IPS-18a (cell line): ENCODE data around the gene PRDM16.

ENCODE experiments used
- H3K27ac ChIP-seq: one replicate; pipeline ENCODE4 v1.5.1; 2013; ENCODE audit warnings: low read length
- H3K27me3 ChIP-seq: one replicate; pipeline ENCODE4 v1.6.1; 2013; ENCODE audit warnings: mild to moderate bottlenecking, low read length; ENCODE audit not compliant: control insufficient read depth, insufficient read depth
- H3K36me3 ChIP-seq: one replicate; pipeline ENCODE4 v1.6.1; 2013; ENCODE audit warnings: low read depth, low read length; ENCODE audit not compliant: control insufficient read depth
- H3K4me1 ChIP-seq: one replicate; pipeline ENCODE4 v1.6.1; 2013; ENCODE audit warnings: low read depth, low read length; ENCODE audit not compliant: control insufficient read depth
- H3K4me3 ChIP-seq: one replicate; pipeline ENCODE4 v1.5.1; 2013; ENCODE audit warnings: low read length
- H3K9ac ChIP-seq: one replicate; pipeline ENCODE4 v1.6.1; 2013; ENCODE audit warnings: mild to moderate bottlenecking, low read length, moderate library complexity
- H3K9me3 ChIP-seq: one replicate; pipeline ENCODE4 v1.6.1; 2013; ENCODE audit warnings: low read depth, low read length; ENCODE audit not compliant: control insufficient read depth

The PRDM16 gene

GRCh38 chr1:3463013-3463385 lies 394.0 kb downstream of the PRDM16 start:
- peaks cover 2% of the 10 kb centered on the region for H3K4me1 ChIP-seq
- no peak overlapping the region for H3K4me3 ChIP-seq
- H3K27ac ChIP-seq, result no peak overlapping the region
- no peaks in the 10 kb centered on the region for H3K9me3 ChIP-seq
- no peak overlapping the region for H3K9ac ChIP-seq
- H3K27me3 ChIP-seq, result no peaks in the 10 kb centered on the region
- H3K36me3 ChIP-seq, result peaks cover 5% of the 10 kb centered on the region

- Histone ChIP-seq H3K9me3 (no peaks in the 10 kb centered on the region), H3K36me3 (peaks cover 5% of the 10 kb centered on the region), H3K9ac (no peak overlapping the region), H3K27me3 (no peaks in the 10 kb centered on the region), H3K4me3 (no peak overlapping the region), H3K4me1 (no peaks in the 10 kb centered on the region), H3K27ac (no peak overlapping the region)
These were observed 394.4 kb downstream of the PRDM16 start for GRCh38 chr1:3463408-3463863.

- peaks cover 4% of the 10 kb centered on the region for H3K36me3 ChIP-seq
- no peak overlapping the region for H3K4me3 ChIP-seq
- H3K27ac ChIP-seq, result no peak overlapping the region
- no peaks in the 10 kb centered on the region for H3K27me3 ChIP-seq
- H3K9ac ChIP-seq, result no peak overlapping the region
- no peaks in the 10 kb centered on the region for H3K9me3 ChIP-seq
- no peaks in the 10 kb centered on the region for H3K4me1 ChIP-seq
These were observed 395.1 kb downstream of the PRDM16 start for GRCh38 chr1:3463891-3464648.

- Histone ChIP-seq H3K4me3 (no peak overlapping the region), H3K9ac (no peak overlapping the region), H3K9me3 (no peaks in the 10 kb centered on the region), H3K4me1 (no peaks in the 10 kb centered on the region), H3K27ac (no peak overlapping the region), H3K36me3 (no peaks in the 10 kb centered on the region), H3K27me3 (no peaks in the 10 kb centered on the region)
These were observed 395.6 kb downstream of the PRDM16 start for GRCh38 chr1:3464649-3465025.

- Histone ChIP-seq H3K9me3 (no peaks in the 10 kb centered on the region), H3K27ac (no peak overlapping the region), H3K9ac (no peak overlapping the region), H3K36me3 (no peaks in the 10 kb centered on the region), H3K27me3 (no peaks in the 10 kb centered on the region), H3K4me1 (no peaks in the 10 kb centered on the region), H3K4me3 (no peak overlapping the region)
These were observed 396.3 kb downstream of the PRDM16 start for GRCh38 chr1:3465091-3465934.

GRCh38 chr1:3465935-3466321 lies 396.9 kb downstream of the PRDM16 start:
- H3K27me3 ChIP-seq, result no peaks in the 10 kb centered on the region
- H3K9me3 ChIP-seq, result no peaks in the 10 kb centered on the region
- no peak overlapping the region for H3K27ac ChIP-seq
- no peak overlapping the region for H3K9ac ChIP-seq
- no peak overlapping the region for H3K4me3 ChIP-seq
- no peaks in the 10 kb centered on the region for H3K36me3 ChIP-seq
- peaks cover 3% of the 10 kb centered on the region for H3K4me1 ChIP-seq

- H3K9ac ChIP-seq, result no peak overlapping the region
- no peaks in the 10 kb centered on the region for H3K9me3 ChIP-seq
- H3K36me3 ChIP-seq, result no peaks in the 10 kb centered on the region
- peaks cover 8% of the 10 kb centered on the region for H3K4me1 ChIP-seq
- no peak overlapping the region for H3K4me3 ChIP-seq
- no peak overlapping the region for H3K27ac ChIP-seq
- H3K27me3 ChIP-seq, result no peaks in the 10 kb centered on the region
These were observed 397.5 kb downstream of the PRDM16 start for GRCh38 chr1:3466366-3467075.

GRCh38 chr1:3467096-3468036 lies 398.4 kb downstream of the PRDM16 start:
- Histone ChIP-seq H3K27ac (no peak overlapping the region), H3K9ac (no peak overlapping the region), H3K27me3 (no peaks in the 10 kb centered on the region), H3K4me3 (no peak overlapping the region), H3K9me3 (no peaks in the 10 kb centered on the region), H3K4me1 (peaks cover 15% of the 10 kb centered on the region), H3K36me3 (no peaks in the 10 kb centered on the region)

GRCh38 chr1:3468236-3469103 lies 399.5 kb downstream of the PRDM16 start:
- no peak overlapping the region for H3K4me3 ChIP-seq
- no peak overlapping the region for H3K9ac ChIP-seq
- H3K36me3 ChIP-seq, result no peaks in the 10 kb centered on the region
- no peaks in the 10 kb centered on the region for H3K27me3 ChIP-seq
- no peak overlapping the region for H3K27ac ChIP-seq
- H3K9me3 ChIP-seq, result no peaks in the 10 kb centered on the region
- H3K4me1 ChIP-seq, result peaks cover 15% of the 10 kb centered on the region

- Histone ChIP-seq H3K9me3 (no peaks in the 10 kb centered on the region), H3K27ac (no peak overlapping the region), H3K4me1 (peaks cover 15% of the 10 kb centered on the region), H3K9ac (no peak overlapping the region), H3K36me3 (peaks cover 6% of the 10 kb centered on the region), H3K4me3 (no peak overlapping the region), H3K27me3 (no peaks in the 10 kb centered on the region)
These were observed 400.3 kb downstream of the PRDM16 start for GRCh38 chr1:3469104-3469848.
